HUES64 (cell line): ENCODE results near the gene SCNN1B.

ENCODE experiments used
- H3K27ac ChIP-seq: 2 replicates; pipeline ENCODE4 v1.7.0; 2013; ENCODE audit warnings: low read depth, low read length, inconsistent platforms
- H3K27me3 ChIP-seq: 2 replicates; pipeline ENCODE4 v1.6.1; 2013; ENCODE audit warnings: mild to moderate bottlenecking, low read length; ENCODE audit not compliant: insufficient read depth
- H3K36me3 ChIP-seq: 2 replicates; pipeline ENCODE4 v1.6.1; 2013; ENCODE audit warnings: mild to moderate bottlenecking, low read length; ENCODE audit not compliant: insufficient read depth
- H3K4me1 ChIP-seq: 2 replicates; pipeline ENCODE4 v1.6.1; 2013; ENCODE audit warnings: mild to moderate bottlenecking, low read length, moderate library complexity; ENCODE audit not compliant: insufficient read depth
- H3K4me3 ChIP-seq: 2 replicates; pipeline ENCODE4 v1.5.1; 2013; ENCODE audit warnings: mild to moderate bottlenecking, low read length, moderate library complexity
- H3K9ac ChIP-seq: 2 replicates; pipeline ENCODE4 v1.6.1; 2013; ENCODE audit warnings: mild to moderate bottlenecking, low read depth, low read length
- H3K9me3 ChIP-seq: 2 replicates; pipeline ENCODE4 v1.6.1; 2013; ENCODE audit warnings: low read depth, low read length; ENCODE audit not compliant: insufficient read depth
- WGBS: fragments of 150-250, 120-280 bp; methylation state at CpG from one replicate; pipeline ENCODE4 v1.1.7; 2013; ENCODE audit warnings: missing lambda C conversion rate; 5-methylcytosine and 5-hydroxymethylcytosine counted together

Gene SCNN1B

DNA sequence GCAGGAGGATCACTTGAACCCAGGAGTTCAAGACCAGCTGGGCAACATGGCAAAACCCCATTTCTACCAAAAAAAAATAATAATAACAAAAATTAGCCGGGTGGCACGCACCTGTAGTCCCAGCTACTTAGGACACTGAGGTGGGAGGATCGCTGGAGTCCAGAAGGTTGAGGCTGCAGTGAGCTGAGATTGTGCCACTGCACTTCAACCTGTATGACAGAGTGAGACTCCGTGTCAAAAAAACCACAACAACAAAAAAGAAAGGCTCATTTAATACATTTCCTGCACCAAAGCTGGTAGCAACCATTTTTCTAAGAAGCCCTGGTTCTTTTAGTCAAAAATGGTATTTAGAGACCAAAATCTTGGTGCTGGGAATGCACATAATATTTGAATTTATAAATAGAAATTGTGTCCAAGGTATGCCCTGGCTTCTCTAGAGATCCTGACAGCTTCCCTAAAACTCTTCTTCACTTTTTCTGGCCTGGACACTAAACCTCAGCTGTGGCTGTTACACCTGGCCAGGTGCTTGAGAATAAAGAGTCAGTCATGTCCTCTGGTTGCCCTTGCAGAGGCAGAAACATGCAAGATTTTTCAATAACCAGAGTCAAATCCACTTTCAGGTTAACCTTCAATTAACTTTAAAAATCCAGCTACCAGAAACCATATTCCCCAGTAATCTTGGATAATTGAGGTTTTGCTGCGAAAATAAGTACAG is 35.9 kb downstream of the SCNN1B start:
- Histone ChIP-seq H3K4me1 (no peaks in the 10 kb centered on the region), H3K27ac (no peak overlapping the region)
- WGBS, result 96% methylated on average over 5 of the region's 5 CpGs

DNA sequence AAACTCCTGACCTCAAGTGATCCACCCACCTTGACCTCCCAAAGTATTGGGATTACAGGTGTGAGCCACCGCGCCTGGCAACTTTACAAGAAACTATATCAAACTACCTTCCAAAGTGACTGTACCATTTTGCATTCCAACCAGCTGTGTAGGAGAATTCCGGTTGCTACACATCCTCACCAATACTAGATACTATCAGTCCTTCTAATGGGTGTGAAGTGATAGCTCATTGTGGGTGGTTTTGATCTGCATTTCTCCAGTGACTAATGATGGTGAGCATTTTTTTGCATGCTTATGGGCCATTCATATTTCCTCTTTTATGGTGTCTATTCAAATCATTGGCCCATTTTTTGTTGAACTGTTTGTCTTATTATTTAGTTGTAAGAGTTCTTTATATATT is 37.7 kb downstream of the SCNN1B start:
- H3K27me3 ChIP-seq, result no peaks in the 10 kb centered on the region
- H3K9ac ChIP-seq, result no peak overlapping the region
- H3K4me1 ChIP-seq, result peaks cover 12% of the 10 kb centered on the region; the same call in 1 of the 2 replicates
- 94% methylated on average over 2 of the region's 3 CpGs for WGBS
- H3K9me3 ChIP-seq, result no peaks in the 10 kb centered on the region
- H3K4me3 ChIP-seq, result no peak overlapping the region
- no peak overlapping the region for H3K27ac ChIP-seq
- H3K36me3 ChIP-seq, result no peaks in the 10 kb centered on the region

More for the DNA sequence above, 35.9 kb downstream of the SCNN1B start:
- Histone ChIP-seq H3K4me3 (no peak overlapping the region), H3K27me3 (no peaks in the 10 kb centered on the region), H3K9ac (no peak overlapping the region), H3K9me3 (no peaks in the 10 kb centered on the region), H3K36me3 (no peaks in the 10 kb centered on the region)

DNA sequence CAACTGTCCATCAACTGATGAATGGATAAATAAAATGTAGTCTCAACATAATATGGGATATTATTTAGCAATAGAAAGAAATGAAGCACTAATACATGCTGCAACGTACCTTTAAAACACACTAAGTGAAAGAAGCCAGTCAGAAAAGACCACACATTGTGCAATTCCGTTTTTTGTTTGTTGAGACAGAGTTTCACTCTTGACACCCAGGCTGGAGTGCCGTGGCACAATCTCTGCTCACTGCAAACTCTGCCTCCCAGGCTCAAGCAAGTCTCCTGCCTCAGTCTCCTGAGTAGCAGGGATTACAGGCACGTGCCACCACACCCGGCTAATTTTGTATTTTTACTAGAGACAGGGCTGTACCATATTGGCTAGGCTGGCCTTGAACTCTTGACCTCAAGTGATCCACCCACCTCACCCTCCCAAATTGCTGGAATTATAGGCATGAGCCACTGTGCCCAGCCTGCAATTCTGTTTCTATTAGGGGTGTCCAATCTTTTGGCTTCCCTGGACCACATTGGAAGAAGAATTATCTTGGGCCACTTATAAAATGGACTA is 40.1 kb downstream of the SCNN1B start:
- H3K9ac ChIP-seq, result no peak overlapping the region
- H3K27me3 ChIP-seq, result 0 out of 2 replicates have a peak, but pooled peaks cover under 1% of the 10 kb centered on the region
- no peak overlapping the region for H3K4me3 ChIP-seq
- 91% methylated on average over 5 of the region's 5 CpGs for WGBS
- no peaks in the 10 kb centered on the region for H3K9me3 ChIP-seq
- H3K27ac ChIP-seq, result no peak overlapping the region
- H3K36me3 ChIP-seq, result no peaks in the 10 kb centered on the region
- H3K4me1 ChIP-seq, result peaks cover 12% of the 10 kb centered on the region; the same call in 1 of the 2 replicates

DNA sequence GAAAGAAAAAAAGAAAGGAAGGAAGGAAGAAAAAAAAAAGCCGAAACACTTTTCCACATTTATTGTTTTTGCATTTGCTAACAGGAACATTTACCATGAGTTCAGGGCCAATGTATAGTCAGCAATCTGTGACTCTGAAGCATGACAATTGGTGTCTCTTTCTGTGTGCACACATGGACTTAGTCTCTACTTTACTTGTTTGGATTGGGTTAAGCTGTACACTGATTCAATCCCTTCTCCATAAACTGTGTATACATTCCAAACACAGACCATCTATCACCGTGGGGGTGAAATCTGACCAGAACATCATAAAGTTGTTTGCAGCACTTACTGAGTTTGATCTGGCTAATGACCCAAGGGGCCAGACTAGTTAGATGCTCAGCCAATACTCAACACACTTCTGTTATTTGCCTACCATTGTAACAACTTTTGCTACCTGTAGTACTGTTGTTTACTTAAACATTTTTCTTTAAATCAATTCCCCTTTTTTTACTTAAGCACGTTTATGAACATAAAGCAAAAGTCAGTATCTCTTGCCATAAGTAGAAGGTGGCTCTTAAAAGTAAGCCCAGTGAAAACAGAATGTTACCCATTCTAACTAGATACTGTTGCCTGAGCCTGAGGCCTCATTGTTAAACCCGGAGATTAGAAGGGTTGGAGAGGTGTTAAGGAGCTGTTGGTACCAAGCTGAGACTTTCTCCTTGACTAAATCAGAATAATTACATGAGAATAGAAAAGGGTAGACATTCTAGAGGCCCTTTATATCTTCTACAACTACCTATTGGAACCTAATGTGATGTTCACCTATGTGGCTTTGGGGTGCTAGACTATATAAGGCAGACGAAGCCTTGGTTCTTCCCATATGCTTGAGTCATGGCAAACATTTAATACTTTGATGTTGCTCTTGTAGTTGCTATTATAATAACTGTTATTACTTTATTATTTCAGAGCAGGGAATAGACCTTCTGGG is 41.8 kb downstream of the SCNN1B start:
- Histone ChIP-seq H3K9ac (no peak overlapping the region), H3K27me3 (0 out of 2 replicates have a peak, but pooled peaks cover 2% of the 10 kb centered on the region), H3K4me1 (peaks cover 12% of the 10 kb centered on the region; the same call in 1 of the 2 replicates), H3K9me3 (no peaks in the 10 kb centered on the region), H3K27ac (no peak overlapping the region; the same call in 1 of the 2 replicates), H3K4me3 (no peak overlapping the region), H3K36me3 (no peaks in the 10 kb centered on the region)
- 49% methylated on average over 2 of the region's 5 CpGs for WGBS

DNA sequence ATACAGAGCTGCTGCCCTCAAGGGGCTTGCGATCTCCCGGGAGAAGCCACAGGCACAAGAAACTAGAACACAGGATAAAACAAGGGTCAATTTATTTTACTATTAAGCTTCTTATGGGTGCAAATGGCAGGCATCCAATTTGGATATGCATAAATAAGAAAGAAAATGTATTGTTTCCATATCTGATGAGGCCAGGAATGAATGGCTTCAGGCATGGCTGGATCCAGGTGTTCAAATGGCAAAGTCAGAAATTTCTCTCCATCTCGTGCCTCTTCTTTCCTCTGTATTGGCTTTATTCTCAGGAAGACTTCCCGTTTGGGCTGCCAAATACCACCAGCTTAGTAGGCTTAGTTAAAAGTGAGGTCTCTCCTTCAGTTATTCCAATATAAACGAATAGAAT is 43.1 kb downstream of the SCNN1B start:
- Histone ChIP-seq H3K27ac (no peak overlapping the region), H3K36me3 (no peaks in the 10 kb centered on the region), H3K4me1 (peaks cover 12% of the 10 kb centered on the region; the same call in 1 of the 2 replicates), H3K9ac (no peak overlapping the region), H3K27me3 (0 out of 2 replicates have a peak, but pooled peaks cover 2% of the 10 kb centered on the region), H3K4me3 (no peak overlapping the region), H3K9me3 (no peaks in the 10 kb centered on the region)
- WGBS, result 97% methylated on average over 5 of the region's 5 CpGs

DNA sequence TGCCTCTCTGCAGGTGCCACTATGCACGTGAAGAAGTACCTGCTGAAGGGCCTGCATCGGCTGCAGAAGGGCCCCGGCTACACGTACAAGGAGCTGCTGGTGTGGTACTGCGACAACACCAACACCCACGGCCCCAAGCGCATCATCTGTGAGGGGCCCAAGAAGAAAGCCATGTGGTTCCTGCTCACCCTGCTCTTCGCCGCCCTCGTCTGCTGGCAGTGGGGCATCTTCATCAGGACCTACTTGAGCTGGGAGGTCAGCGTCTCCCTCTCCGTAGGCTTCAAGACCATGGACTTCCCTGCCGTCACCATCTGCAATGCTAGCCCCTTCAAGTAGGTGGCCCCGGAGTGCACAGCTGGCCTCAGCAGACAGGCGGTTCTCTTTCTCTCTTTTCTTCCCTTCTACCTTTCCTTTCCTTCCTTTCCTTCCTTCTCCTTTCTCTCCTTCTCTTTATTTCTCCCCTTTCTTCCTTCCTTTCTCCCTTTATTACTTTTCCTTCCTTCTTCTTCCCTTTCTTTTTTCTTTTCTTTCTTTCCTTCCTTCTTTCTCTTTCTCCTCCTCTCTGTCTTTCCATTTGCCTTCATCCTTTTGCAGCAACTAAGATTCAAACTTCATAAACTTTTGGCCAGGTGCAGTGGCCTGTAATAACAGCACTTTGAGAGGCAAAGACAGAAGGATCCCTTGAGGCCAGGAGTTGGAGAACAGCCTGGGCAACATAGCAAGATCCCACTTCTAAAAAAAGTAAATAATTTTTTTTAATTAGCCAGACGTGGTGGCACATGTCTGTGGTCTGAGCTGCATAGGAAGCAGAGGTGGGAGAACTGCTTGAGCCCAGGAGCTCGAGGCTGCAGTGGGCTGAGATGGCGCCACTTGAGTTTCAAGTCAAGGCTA is 46.7 kb downstream of the SCNN1B start:
- 71% methylated on average over 17 of the region's 18 CpGs for WGBS

DNA sequence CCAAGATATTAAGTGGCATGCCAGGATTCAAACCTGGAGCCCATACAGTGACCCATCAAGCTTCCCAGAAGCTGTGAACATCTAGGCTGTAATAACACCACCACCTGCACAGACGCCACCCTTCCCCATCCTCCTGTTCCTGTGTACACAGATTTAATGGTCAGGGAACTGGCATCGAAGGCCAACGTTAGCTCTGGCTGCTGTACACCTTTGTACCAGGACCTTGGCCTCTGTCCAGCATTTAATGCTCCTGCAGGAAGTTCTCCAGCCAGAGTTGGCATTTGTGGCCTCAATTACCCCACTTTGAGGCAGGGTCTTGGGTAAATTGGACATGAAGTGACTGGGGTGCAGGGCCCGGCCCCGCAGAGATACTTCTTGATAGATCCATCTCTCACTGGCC is 49.3 kb downstream of the SCNN1B start:
- no peaks in the 10 kb centered on the region for H3K36me3 ChIP-seq
- H3K9me3 ChIP-seq, result no peaks in the 10 kb centered on the region
- no peak overlapping the region for H3K4me3 ChIP-seq
- whole genome bisulfite sequencing, result 91% methylated on average over 5 of the region's 5 CpGs
- H3K27ac ChIP-seq, result no peak overlapping the region
- H3K27me3 ChIP-seq, result 0 out of 2 replicates have a peak, but pooled peaks cover 2% of the 10 kb centered on the region
- no peak overlapping the region for H3K9ac ChIP-seq
- no peaks in the 10 kb centered on the region for H3K4me1 ChIP-seq

More for the DNA sequence above, 46.7 kb downstream of the SCNN1B start:
- Histone ChIP-seq H3K27ac (no peak overlapping the region), H3K9me3 (no peaks in the 10 kb centered on the region), H3K27me3 (0 out of 2 replicates have a peak, but pooled peaks cover 2% of the 10 kb centered on the region), H3K4me1 (peaks cover 9% of the 10 kb centered on the region; the same call in 1 of the 2 replicates), H3K4me3 (no peak overlapping the region), H3K9ac (no peak overlapping the region), H3K36me3 (no peaks in the 10 kb centered on the region)

DNA sequence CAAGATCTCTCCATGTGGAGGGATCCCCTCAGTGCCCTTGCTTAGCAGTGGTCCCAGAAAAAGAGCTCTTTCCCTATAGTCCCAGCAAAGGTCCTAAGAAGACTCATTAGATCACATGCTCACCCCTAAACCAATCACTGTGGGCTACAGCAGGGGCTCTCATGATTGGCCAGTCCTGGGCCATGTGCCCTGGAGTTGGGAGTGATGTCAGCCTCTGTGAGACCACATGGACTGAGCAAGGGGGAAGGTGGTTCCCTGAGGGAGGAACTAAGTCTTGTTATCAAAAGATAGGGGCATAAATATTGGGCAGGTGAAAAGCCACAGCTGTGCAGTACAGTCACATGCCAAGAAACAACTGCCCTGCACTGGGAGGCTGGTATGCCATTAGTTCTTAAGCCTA is 51.3 kb downstream of the SCNN1B start:
- H3K4me1 ChIP-seq, result no peaks in the 10 kb centered on the region
- H3K9me3 ChIP-seq, result no peaks in the 10 kb centered on the region
- H3K27me3 ChIP-seq, result no peaks in the 10 kb centered on the region
- H3K27ac ChIP-seq, result no peak overlapping the region
- no peak overlapping the region for H3K9ac ChIP-seq
- H3K4me3 ChIP-seq, result no peak overlapping the region
- H3K36me3 ChIP-seq, result no peaks in the 10 kb centered on the region

DNA sequence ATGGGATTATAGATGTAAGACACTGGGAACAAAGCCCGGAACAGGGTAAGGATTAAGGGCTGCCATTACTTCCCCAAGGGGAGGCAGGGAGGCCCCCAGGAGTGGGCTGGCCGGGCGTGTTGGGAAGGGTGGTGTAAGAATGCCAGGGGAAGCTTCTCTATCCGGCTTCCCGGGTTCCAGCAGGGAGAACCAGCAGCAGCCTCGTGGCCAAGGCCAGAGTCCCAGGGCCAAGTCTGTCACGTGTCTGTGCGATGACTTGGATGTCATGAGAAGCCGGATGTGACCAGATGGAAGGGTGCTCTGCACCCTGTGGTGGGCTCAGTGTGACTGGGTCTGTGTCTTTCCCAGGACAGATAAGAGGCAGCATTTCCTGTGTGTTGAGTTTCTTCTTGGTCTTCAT is 52.1 kb downstream of the SCNN1B start:
- H3K36me3 ChIP-seq, result no peaks in the 10 kb centered on the region
- no peaks in the 10 kb centered on the region for H3K27me3 ChIP-seq
- WGBS, result 91% methylated on average over 9 of the region's 9 CpGs
- no peaks in the 10 kb centered on the region for H3K4me1 ChIP-seq
- H3K4me3 ChIP-seq, result no peak overlapping the region
- no peaks in the 10 kb centered on the region for H3K9me3 ChIP-seq
- no peak overlapping the region for H3K9ac ChIP-seq
- no peak overlapping the region for H3K27ac ChIP-seq

DNA sequence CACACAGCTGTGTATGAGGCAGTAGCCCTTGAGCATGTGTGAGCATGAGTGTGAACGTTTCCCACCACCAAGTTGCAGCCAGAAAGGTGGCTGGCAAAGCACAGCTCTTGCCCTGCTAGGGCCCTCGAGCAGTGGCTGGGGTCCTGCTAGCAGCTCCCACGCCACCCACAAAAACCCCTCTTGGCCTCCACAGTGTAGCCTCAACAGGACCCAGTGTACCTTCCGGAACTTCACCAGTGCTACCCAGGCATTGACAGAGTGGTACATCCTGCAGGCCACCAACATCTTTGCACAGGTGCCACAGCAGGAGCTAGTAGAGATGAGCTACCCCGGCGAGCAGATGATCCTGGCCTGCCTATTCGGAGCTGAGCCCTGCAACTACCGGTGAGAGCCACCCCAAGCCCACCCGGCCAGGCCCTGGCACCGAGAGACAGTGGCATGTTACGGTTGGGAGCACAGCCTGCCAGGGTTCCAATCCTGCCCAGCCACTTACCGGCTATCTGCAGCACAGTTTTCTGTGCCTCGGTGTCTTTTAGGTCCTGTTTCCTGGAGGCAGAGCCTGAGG is 53.1 kb downstream of the SCNN1B start:
- Histone ChIP-seq H3K27me3 (no peaks in the 10 kb centered on the region), H3K4me1 (no peaks in the 10 kb centered on the region), H3K9ac (no peak overlapping the region), H3K4me3 (no peak overlapping the region), H3K36me3 (no peaks in the 10 kb centered on the region), H3K27ac (no peak overlapping the region), H3K9me3 (no peaks in the 10 kb centered on the region)
- WGBS, result 94% methylated on average over 13 of the region's 13 CpGs
